HG03378 (cell line): ENCODE measurements around the gene SH3YL1.

Experiments
- ATAC-seq: cut with Tn5 transposase; IDR thresholded peaks from one replicate; pipeline ENCODE4 v1.9.1; 2021; ENCODE audit warnings: mild to moderate bottlenecking, moderate library complexity; ENCODE audit not compliant: unreplicated experiment

Gene SH3YL1, protein sequence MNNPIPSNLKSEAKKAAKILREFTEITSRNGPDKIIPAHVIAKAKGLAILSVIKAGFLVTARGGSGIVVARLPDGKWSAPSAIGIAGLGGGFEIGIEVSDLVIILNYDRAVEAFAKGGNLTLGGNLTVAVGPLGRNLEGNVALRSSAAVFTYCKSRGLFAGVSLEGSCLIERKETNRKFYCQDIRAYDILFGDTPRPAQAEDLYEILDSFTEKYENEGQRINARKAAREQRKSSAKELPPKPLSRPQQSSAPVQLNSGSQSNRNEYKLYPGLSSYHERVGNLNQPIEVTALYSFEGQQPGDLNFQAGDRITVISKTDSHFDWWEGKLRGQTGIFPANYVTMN

DNA sequence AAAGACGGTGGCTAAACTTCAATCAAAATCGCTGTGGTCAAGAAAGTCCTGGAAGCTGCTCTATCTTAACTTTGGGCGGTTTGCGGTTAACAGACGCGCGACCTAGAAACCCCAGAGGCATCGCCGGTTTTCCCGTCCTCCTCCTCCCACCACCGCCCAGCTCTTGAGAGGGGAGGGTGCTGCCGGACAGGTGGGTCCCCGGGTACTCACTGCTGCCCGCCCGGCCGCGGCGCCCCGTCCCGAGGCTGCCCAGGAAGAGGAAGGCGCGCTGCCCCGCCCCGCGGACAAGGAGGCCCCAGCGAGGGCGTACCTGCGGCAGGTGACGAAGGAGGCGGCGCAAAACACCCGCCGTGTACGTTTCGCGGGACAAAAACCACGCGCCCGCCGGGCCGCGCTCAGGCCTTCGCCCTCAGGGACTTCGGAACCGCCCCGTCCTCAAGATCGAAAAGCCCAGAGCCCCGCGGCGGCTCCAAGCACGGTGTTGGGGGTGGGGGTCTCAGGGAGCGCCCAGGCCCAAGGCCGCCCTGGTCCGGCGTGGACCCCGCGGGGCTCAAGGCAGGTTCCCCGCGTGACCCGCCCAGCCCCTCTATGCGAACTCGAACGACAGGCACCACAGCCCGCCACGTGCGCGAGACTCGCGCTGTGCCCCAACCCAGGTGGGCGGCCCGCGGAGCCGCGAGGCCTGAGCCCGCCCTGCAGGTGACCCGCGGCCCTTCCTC is at the start of gene SH3YL1:
SH3YL1 (minus strand) TSS at position 259 of the 719 bp plus-strand sequence; CDS start at position 211, 48 bp downstream.
- peak; percentile 8 for ATAC-seq

DNA sequence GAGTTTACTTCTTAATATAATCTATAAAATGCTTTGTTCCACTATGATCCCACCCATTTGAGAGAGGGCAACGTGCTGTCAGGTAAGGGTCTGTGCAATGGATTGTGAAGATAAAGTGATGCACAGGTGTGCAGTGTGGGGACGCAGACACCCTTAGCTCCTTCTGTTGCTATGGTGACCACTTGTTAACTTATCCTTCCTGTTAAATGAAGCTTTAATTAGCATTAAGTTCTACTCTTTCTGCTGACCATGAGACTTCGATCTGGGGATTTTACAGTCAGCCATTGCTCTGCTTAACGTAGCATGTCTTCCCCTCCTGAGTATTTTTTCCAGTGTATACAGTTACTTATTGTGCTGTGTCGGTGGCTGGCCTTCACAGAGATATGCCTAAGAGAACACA is 47.2 kb upstream of the SH3YL1 start:
- no peak for ATAC-seq

DNA sequence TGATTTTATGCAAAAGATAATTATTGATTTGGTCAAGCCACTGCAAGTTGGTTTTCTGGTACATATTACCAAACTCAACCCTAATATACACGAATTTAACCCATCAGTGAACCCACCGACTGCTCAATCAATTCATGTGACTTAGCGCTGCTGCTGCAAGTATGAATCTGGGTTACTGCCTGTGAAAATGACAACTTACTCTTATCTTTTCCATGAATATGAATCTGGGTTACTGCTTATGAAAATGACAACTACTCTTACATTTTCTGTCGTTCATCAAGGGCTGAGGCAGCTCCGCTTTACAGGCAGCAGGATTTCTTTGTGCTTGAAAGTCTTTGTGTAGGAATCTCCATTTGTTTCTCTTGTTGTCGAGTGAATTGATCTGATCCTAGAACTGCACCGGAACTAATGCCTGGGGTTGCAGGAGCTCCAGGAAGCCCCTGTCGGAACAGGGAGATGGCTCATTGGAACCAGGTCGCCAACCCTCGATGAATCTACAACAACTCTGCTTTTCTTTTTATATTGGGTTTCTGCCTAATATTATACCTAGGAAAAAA is 46.2 kb upstream of the SH3YL1 start:
- no peak for ATAC-seq

DNA sequence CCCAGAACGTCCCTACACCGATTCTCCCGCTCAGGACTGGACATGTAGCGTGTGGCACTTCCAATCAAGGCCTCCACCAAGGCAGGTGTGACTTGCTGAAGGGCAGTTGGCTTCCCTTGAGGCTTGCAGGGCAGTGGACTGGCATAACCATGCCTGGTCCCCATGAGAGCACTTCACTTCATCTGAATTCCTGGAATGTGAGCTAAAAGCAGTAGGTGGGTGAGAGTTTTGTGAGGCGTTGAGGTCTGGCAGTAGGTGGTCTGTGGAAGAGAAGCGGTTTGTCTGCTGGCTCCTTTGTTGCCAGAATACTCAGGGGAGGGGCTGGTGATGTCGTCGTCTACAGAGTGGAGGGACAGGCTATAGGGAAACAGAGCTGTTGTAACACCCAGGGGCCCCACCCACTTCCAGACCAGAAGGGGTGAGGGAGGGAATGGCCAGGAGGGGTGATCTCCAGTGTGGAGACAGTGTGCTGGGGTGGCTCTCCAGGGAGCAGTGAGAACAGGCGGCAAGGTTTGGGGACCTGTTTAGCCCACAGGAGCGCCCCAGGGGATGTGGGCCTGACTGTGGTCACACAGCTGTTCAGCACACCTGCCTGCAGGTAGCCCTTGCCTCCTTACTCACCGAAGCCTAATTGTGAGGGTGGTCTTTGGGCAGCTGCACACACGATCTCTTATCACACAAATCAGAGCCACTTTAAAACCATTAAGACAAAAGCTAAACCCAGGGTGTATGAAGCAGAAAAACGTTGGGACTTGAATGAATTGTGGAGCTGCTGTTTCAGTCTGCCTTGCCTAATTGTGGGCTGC is 45.5 kb upstream of the SH3YL1 start:
- ATAC-seq: no peak

DNA sequence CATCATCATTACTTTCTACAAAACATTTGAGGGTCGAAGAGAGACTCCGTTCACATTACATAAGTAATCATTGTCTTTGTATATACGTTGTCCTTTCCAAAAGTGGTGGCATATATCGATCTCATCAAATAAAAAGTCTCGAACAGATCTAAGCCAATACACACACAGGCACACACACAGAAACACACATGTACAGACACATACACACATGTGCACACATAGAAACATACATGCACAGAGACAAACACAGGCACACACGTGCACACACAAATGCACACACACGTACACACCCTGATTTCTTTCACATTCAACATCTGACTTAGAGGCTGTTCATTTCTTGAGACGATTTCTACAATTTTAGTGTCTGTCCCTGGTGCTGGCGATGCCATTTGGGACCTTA is 41.5 kb upstream of the SH3YL1 start:
- no peak for ATAC-seq

DNA sequence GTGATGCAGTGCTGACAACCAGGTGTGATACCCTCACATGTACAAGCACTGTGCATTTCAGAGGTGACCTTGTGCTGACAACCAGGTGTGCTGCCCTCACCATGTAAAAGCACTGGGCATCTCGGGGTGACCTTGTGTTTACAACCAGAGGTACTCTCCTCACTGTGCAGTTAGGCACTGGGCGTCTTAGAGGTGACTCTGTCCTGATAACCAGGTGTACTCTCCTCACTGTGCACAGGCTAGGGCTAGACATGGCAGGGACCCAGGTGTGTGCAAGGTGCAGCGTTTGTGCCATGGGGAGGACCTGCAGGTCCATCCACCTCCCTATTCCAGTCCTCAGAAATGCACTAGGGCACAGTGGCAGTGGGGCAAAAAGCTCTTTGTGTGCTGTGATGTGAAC is 32.5 kb upstream of the SH3YL1 start:
- ATAC-seq: no peak

DNA sequence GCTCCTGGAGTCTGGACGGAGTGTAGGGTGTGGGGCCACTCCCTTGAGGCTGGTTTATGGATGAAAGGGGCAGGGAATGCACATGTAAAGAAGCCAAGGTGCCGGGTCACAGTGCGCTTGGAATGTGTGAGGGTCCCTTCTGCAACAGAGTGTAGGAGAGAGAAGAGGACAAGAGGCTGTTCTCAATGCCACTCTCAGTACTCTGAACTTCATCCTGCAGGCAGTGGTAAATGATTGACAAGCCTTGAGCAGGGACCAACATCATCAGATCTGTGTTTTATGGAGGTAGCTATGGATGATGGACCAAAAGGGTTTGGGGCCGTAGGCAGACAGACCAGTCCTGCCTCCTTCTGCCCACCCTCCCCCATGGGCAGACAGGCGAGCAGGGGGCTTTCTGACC is 31.3 kb upstream of the SH3YL1 start:
- no peak for ATAC-seq

DNA sequence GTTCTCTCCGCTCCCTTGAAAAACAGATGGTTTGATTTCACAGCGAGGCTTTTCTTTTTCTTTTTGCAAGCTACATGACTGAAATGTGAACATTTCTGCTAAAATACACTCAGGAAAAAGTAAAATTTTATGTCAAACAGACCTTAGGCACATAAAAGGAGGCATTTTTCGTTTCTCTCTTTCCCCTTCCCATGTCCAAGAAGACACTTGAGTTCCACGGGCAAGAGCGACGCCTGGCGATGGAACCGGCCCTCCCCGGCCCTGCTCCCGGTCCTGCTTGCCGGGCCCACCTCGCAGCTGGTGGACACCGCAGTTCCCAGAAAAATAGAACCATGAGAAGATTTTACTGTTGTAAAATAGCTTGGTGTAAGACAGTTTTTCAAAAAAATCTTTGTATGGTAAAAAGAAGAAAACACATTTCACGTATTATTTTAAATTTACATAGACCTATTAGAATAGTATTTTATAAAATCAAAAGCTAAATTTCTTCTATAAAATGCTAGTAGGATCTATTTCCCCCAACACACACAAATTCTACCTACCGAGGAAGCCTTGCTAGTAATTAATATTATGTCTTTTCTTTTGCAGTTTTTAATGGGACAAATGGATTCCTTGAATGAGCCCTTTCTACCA is 26.4 kb upstream of the SH3YL1 start:
- no peak for ATAC-seq

DNA sequence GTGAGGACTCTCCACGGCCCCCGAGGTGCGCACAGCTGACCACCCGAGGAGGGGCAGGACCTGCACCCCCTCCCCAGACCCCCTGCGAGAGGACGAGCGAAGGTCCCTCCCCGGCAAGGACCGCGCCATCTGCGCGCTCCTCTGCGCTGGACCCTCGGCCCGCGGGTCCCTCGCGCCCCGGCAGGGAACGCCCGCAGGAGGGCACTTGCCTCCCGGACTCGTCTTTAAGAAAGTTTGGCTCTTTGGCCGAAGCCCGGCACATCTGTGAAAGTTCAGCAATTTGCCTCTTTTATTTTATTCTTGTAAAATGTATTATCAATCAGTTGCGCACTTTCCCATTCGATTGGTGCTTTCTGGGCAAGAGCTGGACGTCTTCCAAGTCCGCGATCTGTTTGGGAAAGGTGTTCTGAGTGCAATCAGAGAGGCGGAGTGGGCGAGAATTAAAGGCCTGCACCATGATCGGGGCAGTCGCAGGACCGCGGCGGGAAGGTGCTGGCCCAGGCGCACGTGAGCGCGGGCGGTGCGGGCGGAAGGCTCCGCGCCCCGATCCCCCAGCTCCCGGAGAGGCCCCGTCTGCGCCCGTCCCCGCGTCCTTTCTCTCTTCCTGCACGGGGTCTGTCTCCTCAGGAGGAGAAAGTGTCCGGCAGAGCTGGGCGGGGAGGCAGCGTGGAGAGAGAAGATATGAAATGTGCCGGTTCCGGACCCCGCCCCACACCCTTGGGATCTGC is 25.7 kb upstream of the SH3YL1 start:
- no peak for ATAC-seq

DNA sequence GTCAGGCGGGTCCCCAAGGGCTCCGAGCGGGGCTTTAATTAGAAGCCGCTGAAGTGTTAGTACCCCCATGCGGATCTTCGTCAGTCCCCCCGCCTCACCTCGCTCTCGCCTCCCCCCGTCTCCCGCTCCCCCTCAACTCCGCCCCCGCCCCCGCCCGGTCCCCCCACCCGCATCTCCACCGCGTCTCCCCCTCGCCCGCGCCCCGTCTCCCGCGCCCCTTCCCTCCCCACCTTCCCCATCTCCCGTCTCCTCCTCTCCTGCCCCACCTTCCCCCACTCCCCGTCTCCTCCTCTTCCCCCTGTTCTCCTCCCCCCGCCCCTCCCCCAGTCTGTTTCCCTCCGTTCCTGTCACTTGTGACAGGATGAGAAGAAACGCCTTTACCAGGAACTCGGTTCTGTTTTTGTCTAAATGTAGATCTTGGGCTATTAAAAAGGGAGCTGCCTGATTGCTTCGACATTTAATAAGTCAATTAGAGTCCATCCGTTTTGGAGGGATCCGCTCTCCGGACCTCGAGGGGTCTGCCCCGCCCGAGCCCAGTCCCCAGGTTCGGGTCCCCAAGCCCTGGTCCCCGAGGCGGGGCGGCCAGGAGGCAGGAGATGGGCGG is 25.0 kb upstream of the SH3YL1 start:
- no peak for ATAC-seq

DNA sequence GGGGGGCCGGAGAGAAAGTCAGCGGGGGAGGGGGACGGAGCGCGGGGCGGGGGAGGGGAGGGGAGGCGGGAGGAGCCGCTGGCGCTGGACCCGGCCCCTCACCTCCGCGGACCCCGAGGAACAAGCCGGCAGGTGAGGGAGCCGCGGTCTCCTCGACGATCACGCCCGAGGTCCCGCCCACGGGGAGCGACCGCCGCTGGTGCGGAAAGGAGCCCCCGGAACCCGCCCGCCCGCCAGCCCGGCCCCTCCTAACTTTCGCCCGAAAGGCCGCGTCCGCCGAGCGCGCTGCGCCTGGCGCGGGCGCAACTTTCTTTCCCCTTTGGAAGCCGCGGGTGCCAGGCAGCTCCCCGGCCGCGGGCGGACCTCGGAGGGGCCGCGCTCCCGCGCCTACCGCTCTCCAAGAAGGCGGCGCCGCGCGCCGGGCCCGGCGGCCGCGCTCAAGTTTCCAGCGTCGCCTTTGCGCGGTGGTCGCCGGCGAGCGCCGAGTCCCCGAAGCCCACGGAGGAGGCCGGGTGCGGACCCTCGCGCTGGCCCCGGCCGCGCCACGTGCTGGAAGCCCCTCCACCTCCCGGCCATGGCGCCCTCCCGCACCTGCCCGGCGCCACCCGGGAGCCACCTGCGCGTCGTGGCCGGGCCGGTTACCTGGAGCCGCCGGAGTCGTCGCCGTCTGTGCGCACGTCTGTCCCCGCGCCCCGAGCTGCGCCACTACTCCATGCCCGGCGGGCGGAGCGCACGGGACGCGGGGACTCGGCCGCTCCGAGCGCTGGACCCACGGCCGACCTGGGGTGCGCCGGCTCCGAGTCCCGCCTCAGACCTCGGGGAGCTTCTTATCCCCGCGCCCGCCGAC is 24.3 kb upstream of the SH3YL1 start, which contains the start of gene ALKAL2:
ALKAL2 (minus strand) TSS at position 181 of the 847 bp plus-strand sequence. CDS start 256 bp downstream, outside the sequence.
- ATAC-seq: no peak

DNA sequence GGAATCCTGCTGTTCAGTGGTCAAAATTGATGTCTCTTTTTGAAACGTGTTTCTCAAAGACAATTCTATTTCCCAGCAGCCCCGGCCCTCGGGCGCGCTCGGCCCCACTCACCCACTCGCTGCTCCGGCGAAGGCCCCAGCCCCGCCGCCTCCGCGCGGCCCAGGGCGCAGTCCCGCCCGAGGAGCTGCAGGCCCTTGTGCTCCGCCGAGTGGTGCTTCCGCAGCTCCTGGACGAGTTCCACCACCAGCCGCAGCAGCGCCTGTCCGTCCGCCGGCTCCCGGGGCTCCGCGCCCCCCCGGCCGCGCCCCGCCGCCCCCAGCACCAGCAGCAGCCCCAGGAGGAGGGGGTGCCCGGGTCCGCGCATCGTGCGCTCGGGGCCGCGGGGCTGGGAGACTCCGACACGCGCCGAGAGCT is 23.6 kb upstream of the SH3YL1 start:
- no peak for ATAC-seq

DNA sequence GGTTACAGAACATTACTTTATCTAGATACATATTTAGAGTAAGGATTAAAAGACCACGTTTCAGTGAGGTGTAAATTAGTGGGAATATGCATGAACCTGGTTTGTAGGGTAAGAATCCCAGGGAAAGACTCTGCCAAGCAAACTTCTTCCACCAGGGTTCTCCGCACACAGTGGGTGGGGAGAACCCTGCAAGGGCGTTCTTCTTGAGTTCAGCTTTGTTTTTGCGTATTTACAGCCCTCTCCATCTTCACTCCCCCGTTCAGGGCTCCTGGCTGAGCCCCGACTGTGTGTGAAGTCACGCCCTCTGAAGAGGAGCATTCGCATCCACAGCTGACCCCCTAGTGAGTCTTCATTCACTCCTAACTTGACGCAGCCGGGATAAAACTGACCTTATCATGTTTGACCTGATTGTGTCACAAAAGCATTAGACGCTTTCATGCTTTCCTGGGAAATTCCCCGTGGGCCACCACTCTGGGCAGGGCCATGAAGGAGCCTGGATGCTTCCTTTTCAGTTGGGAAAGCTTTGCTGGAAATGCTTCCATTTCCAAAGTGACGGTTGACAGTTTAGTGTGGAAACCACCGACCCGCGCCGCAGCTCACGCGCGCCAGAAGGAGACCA is 23.1 kb upstream of the SH3YL1 start:
- ATAC-seq: no peak

DNA sequence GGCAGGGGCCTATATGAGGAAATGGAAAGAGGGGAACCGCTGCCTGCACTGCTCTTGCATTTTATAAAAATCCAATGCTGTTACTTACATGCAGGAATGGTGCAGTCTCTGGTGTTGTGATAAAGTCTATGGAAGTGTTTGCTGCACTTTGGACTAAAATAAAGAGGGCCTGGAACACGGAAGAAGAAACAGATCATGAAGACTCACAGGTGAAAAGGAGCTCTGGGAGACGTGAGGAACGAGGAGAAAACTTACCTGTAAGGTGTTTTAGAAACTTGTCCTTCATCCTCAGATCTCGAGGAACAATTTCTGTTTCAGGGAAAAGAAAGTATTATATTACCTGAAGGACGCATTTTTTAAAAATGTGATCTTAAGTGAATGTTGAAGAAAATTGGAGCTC is 22.2 kb upstream of the SH3YL1 start:
- ATAC-seq: no peak

DNA sequence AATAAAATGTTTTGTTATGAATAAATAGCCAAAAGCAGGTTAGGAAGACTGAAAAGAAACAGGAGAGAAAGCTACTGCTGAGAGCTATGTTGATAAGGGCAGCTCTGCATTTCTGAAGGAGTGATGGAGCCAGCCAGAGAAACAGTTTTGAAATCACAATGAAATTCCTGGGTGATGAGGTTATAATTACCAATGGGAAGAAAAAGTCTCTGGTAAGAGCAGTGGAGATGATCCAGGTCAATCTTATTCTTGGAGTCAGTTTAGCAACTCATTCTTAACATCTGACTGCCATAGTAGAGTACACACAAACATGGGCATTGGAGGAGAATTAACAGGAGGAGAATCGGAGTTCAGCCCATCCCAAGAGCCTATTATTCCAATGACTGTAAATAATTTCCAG is 21.7 kb upstream of the SH3YL1 start:
- no peak for ATAC-seq

DNA sequence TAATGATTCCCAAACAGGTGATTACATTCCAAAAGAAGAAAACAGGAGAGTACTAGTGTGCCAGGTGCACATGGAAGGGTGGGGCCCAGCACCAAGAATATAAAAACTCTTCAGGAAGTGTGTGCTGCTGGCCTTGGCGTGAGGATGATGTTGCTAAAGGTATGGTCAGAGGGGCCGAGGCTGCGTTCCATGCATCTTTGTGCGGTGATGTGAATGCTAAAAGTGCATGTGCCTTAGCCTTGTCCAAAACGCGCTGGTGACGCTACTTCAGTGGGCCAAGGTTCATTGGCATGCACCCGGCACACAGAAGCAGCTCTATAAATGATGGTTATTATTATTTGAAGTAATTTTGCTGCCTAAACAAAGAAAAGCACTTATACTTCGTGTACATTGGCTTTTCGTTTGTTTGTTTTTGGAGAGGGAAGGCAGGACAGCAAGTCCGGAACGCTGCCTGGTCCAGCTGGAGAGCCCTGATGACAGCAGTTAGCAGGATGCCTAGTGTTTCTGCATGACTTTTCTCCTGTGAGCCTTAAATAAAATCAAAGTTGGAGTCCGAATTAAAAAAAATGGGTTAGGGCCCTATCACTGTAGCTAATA is 21.2 kb upstream of the SH3YL1 start:
- ATAC-seq: no peak

DNA sequence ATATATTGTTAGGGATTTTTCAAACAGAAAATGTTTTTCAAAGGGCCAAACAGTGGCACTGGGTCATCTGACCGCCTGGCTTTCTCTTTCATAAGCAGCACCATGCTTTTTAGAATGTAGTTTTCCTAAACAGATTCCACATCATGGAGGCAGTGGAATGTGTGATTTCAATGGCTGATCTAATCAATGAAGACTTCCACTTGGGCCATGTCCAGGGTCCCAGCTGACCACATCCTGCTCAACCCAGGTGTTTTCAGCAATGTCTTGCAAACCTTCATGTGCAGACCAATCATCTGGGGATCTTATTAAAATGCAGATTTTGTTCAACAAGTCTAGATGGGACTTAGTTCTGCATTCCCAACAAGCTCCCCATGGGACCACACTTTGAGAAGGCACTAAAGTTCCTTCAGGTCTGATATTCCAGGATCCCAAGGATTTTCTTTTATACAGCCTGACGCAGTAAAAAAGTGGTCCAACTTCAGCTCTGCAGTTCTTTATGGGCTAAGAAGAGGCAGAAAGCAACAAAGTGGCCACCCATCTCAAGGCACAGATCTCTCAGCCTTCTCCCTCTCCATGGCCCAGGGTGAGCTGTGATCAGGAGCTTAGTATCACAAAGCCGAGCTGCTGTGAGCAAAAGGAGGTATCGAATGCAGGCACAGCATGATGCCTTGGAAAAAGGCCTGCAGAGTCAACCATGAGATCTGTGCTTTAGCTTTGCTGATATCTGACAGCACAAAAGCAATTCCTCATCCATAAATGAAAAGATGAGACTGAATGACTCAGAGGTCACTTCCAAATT is 20.4 kb upstream of the SH3YL1 start:
- no peak for ATAC-seq
